Heart left ventricle (tissue), 13 donors: ENCODE data around the gene PLXNA1.

ENCODE experiments used
- CTCF ChIP-seq, 12 donors: fragments of 200-600 bp; sonication (generic) in 4 of 12; IDR thresholded peaks; one replicate each; pipeline versions ENCODE4 v1.5.0 to v1.8.0; 2018 to 2022; ENCODE audit warnings: antibody characterized with exemption in 12 of 12, mild to moderate bottlenecking in 5 of 12
- POLR2A ChIP-seq, 2 donors: fragments of 450-650 bp; IDR thresholded peaks; one replicate each; pipeline ENCODE4 v1.6.1; 2017; ENCODE audit warnings: antibody characterized with exemption in 2 of 2, mild to moderate bottlenecking in 2 of 2, moderate library complexity in 2 of 2
- donor health status: ischemic (EF 13 %, LVEDD 7.1; RV severe dilation, severe dysfunction).
- donor health status: DM: no; HTN: yes; CAD: no.
- donor health status: DM: no; HTN: no; CAD: no.
- donor health status: ischemic (EF 25% LVEDD 6.9; RV normal size, moderate dysfunction).
- donor health status: ischemic (EF 25% LVEDD 5.7; RV mildly dilated, moderate dysfunction).
- donor health status: ischemic (EF 35%, LVEDD 5.7; RV mildly dilated, moderate dysfunction).
- donor health status: nonischemic (EF 11% LVEDD 7.7; RV severe dilation, severe dysfunction).
- donor health status: DM: yes; HTN: yes; CAD: no.
- donor health status: PGD.
- donor health status: ischemic (EF 29% LVEDD 5.4; RV normal size, mild dysfunction).
- donor health status: nonischemic (EF 23%, LVEDD 6.1; RV moderate dilation, normal function).

DNA sequence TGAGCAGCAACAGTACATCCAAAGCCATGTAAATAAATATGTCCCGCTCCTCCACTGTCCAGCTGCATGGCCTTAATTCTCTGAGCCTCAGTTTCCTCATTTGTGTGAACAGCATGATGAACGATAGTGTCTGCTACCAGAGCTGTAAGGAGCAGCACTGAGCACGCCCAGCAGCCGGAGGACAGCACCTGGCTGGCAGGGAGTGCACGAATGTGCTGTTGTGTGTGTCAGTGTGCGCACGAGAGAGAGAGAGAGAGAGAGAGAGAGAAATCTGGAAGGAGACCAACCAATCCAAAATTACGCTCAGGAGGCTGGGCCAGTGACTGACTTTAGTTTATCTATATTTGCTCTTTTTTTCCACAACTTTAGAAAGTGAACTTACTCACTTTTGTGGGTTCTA, 26.6 kb upstream of the PLXNA1 start:
- no peak for TF ChIP-seq POLR2A (IDR thresholded peaks at IDR 0.05)
- TF ChIP-seq CTCF (IDR thresholded peaks at IDR 0.05): no peak
